Heart right ventricle (tissue), 16 donors: ENCODE data around the gene SLC13A5. TPM values are rescaled to one million over a fixed set of nuclear protein-coding genes. Genes with fewer than 3 reads are reported as not detected.

Experiments used
- ATAC-seq, 8 donors: fragments of 200-7000 bp; cut with Tn5 transposase; one replicate each; pipeline ENCODE4 v1.9.1; 2020; ENCODE audit warnings: mild to moderate bottlenecking in 8 of 8, moderate library complexity in 8 of 8, moderate number of reproducible peaks in 1 of 8
- DNase-seq, 2 donors: peaks; one replicate each; pipeline ENCODE4 v3.0.0-alpha.2; 2020
- H3K27ac ChIP-seq, 10 donors: fragments of 200-600 bp; sonication (generic) in 2 of 10; one replicate each; pipeline versions ENCODE4 v1.5.0 to v1.8.0; 2020 to 2022; ENCODE audit warnings: mild to moderate bottlenecking in 3 of 10
- H3K27me3 ChIP-seq, 7 donors: fragments of 200-600 bp; one replicate each; pipeline ENCODE4 v1.8.0; 2021 to 2022; ENCODE audit warnings: mild to moderate bottlenecking in 2 of 7
- H3K36me3 ChIP-seq, 9 donors: fragments of 200-600 bp; sonication (generic) in 1 of 9; one replicate each; pipeline versions ENCODE4 v1.5.0 to v1.8.0; 2020 to 2022; ENCODE audit warnings: mild to moderate bottlenecking in 2 of 9
- H3K4me1 ChIP-seq, 9 donors: fragments of 200-600 bp; sonication (generic) in 1 of 9; one replicate each; pipeline versions ENCODE4 v1.5.0 to v1.8.0; 2020 to 2022; ENCODE audit warnings: mild to moderate bottlenecking in 4 of 9
- H3K4me3 ChIP-seq, 10 donors: fragments of 200-600 bp; sonication (generic) in 2 of 10; one replicate each; pipeline versions ENCODE4 v1.5.0 to v1.8.0; 2020 to 2022; ENCODE audit warnings: mild to moderate bottlenecking in 7 of 10, moderate library complexity in 2 of 10
- H3K9me3 ChIP-seq, 11 donors: fragments of 200-600 bp in 10 of 11; sonication (generic) in 2 of 11; one replicate each; pipeline versions ENCODE4 v1.5.0 to v1.8.0; 2013 to 2022; ENCODE audit warnings: mild to moderate bottlenecking in 2 of 11, control low read depth in 1 of 11, moderate library complexity in 1 of 11
- WGBS, 2 donors: extraction: QIAGEN DNeasy Blood & Tissue Kit; methylation state at CpG; one replicate each; pipeline ENCODE4 v1.1.7; 2013; ENCODE audit warnings: inconsistent platforms in 1 of 2; 5-methylcytosine and 5-hydroxymethylcytosine counted together
- intact Hi-C, 10 donors: fragments of 100-400 bp; cut with DNase I; formaldehyde crosslinking; loops; one replicate each; pipeline versions ENCODE4 v1.11.1 to v1.14.2; 2022
- polyA plus RNA-seq, 2 donors: library from polyadenylated mRNA; stranded (reverse); fragments of 200-250 nt; gene quantifications; one replicate each; pipeline ENCODE4 v1.2.3, GENCODE V29; 2013
- total RNA-seq, 10 donors: library from RNA; stranded (reverse); fragmentation: NEBNext Ultra II Directional in 3 of 10; extraction: Animal tissue kit (Norgen Biotek cat#: 25700) in 3 of 10; gene quantifications; one replicate each; pipeline versions ENCODE4 v1.2.1 to v1.2.4, GENCODE V29; 2021 to 2023
- TF ChIP-seq, protein P1 (sequence below), 9 donors: fragments of 200-600 bp; sonication (generic) in 2 of 9; IDR thresholded peaks; one replicate each; pipeline versions ENCODE4 v1.5.0 to v1.8.0; 2021 to 2022; ENCODE audit warnings: antibody characterized with exemption in 9 of 9, mild to moderate bottlenecking in 5 of 9, moderate library complexity in 1 of 9
- donor health status: Arrhythmogenic right ventricular cardiomyopathy.
- donor health status: ischemic (EF 13 %, LVEDD 7.1; RV severe dilation, severe dysfunction).
- donor health status: healthy with polysubstance abuse.
- donor health status: DM: no; HTN: yes; CAD: no.
- donor health status: DM: no; HTN: no; CAD: no.
- donor health status: ischemic (EF 25% LVEDD 6.9; RV normal size, moderate dysfunction).
- donor health status: ischemic (EF 25% LVEDD 5.7; RV mildly dilated, moderate dysfunction).
- donor health status: healthy.
- donor health status: DM: yes; HTN: yes; CAD: no.
- donor health status: Ischemic cardiomyopathy.
- donor health status: ischemic (EF 35%, LVEDD 5.7; RV mildly dilated, moderate dysfunction).
- donor health status: nonischemic (EF 11% LVEDD 7.7; RV severe dilation, severe dysfunction).
- donor health status: DM: yes; HTN: yes; CAD: no.
- donor health status: PGD.
- donor health status: ischemic (EF 29% LVEDD 5.4; RV normal size, mild dysfunction).
- donor health status: nonischemic (EF 23%, LVEDD 6.1; RV moderate dilation, normal function).

Gene SLC13A5
- total and polyA plus RNA-seq, 12 donors, result 0.03 to 0.36 (median 0.17) TPM; not detected in 9

- Histone ChIP-seq H3K9me3 (no peaks in the 10 kb centered on the region), H3K36me3 (no peaks in the 10 kb centered on the region), H3K4me3 (no peak overlapping the region), H3K27me3 (peaks cover 0 to 30% (median 8%) of the 10 kb centered on the region in 7 donors), H3K27ac (no peak overlapping the region), H3K4me1 (no peaks in the 10 kb centered on the region)
- WGBS, 2 donors, result 75 to 91% methylated on average over 3 of the region's 3 CpGs
- DNase-seq (no peak), ATAC-seq (no peak)
- intact Hi-C loops, result no loop called here
- TF ChIP-seq, protein P1, sequence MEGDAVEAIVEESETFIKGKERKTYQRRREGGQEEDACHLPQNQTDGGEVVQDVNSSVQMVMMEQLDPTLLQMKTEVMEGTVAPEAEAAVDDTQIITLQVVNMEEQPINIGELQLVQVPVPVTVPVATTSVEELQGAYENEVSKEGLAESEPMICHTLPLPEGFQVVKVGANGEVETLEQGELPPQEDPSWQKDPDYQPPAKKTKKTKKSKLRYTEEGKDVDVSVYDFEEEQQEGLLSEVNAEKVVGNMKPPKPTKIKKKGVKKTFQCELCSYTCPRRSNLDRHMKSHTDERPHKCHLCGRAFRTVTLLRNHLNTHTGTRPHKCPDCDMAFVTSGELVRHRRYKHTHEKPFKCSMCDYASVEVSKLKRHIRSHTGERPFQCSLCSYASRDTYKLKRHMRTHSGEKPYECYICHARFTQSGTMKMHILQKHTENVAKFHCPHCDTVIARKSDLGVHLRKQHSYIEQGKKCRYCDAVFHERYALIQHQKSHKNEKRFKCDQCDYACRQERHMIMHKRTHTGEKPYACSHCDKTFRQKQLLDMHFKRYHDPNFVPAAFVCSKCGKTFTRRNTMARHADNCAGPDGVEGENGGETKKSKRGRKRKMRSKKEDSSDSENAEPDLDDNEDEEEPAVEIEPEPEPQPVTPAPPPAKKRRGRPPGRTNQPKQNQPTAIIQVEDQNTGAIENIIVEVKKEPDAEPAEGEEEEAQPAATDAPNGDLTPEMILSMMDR (IDR thresholded peaks at IDR 0.05), result no peak
Measured at GRCh38 chr17:6691546-6691945, 21.6 kb downstream of the SLC13A5 start.

- intact Hi-C loops, result no loop called here
- TF ChIP-seq, protein P1 (IDR thresholded peaks at IDR 0.05), result no peak
Measured at GRCh38 chr17:6690641-6691040, 22.5 kb downstream of the SLC13A5 start.

DNA sequence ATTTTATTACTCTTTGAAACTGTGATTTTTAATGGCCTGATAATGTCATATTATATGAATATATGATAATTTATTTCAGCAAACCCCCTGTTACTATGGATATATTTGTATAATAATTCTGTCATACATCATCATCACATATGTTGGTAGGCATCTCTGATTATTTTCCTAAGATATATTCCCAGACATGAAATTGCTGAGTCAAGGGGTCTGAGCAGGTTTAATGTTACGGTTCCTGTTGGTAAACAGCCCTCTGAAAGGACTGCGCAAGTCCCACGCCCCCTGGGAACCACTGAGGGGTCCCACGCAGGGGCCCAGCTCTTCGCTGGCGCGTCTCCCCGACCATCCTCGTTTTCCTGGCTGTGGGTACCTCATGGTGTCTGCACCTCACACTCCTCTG, 24.2 kb downstream of the SLC13A5 start:
- 81 to 86% methylated on average over 9 of the region's 9 CpGs for WGBS, 2 donors
- no peaks in the 10 kb centered on the region for H3K4me1 ChIP-seq
- TF ChIP-seq, protein P1 (IDR thresholded peaks at IDR 0.05), result no peak
- H3K36me3 ChIP-seq, result no peaks in the 10 kb centered on the region
- DNase-seq, result no peak
- H3K4me3 ChIP-seq, result no peak overlapping the region
- H3K9me3 ChIP-seq, result no peaks in the 10 kb centered on the region
- no peak overlapping the region for H3K27ac ChIP-seq
- H3K27me3 ChIP-seq, result peaks cover 0 to 30% (median 14%) of the 10 kb centered on the region in 7 donors
- ATAC-seq, result no peak
- intact Hi-C loops, result no loop called here

More at GRCh38 chr17:6690641-6691040, 22.5 kb downstream of the SLC13A5 start:
- ATAC-seq, result no peak
- no peak overlapping the region for H3K4me3 ChIP-seq
- H3K9me3 ChIP-seq, result no peaks in the 10 kb centered on the region
- H3K27ac ChIP-seq, result no peak overlapping the region
- 80 to 87% methylated on average over 11 of the region's 11 CpGs for WGBS, 2 donors
- no peak for DNase-seq
- H3K4me1 ChIP-seq, result no peaks in the 10 kb centered on the region
- H3K36me3 ChIP-seq, result no peaks in the 10 kb centered on the region
- peaks cover 0 to 30% (median 8%) of the 10 kb centered on the region in 7 donors for H3K27me3 ChIP-seq

DNA sequence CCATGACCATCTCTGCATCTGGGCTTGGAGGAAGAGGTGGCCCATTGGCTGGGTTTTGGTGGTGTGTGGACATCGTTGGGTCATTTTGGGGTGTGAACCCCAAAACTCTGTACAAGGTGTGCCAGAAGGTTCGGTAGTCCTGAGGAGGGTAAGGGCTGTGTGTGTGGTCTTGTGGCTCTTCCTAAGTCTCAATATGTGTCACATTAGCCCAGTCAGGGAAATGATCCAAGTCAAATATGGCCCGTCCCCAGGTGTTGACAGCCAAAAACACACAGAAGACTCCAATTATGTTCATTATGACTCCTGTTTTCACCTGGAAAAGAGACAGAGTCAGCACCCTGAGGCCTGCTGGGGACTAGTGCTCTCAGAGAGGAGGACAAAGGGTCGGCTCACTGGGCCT, 27.1 kb downstream of the SLC13A5 start:
- intact Hi-C loops, result no loop called here
- TF ChIP-seq, protein P1 (IDR thresholded peaks at IDR 0.05), result no peak
- Histone ChIP-seq H3K4me1 (no peaks in the 10 kb centered on the region), H3K4me3 (no peak overlapping the region), H3K27me3 (peaks cover 0 to 25% (median 14%) of the 10 kb centered on the region in 7 donors), H3K9me3 (no peaks in the 10 kb centered on the region), H3K27ac (no peak overlapping the region), H3K36me3 (no peaks in the 10 kb centered on the region)
- ATAC-seq, result no peak
- 80 to 82% methylated on average over 4 of the region's 4 CpGs for WGBS, 2 donors
- no peak for DNase-seq
